Fibroblast of lung (primary cell): Measurements from ENCODE around the gene KIR2DL3. TPM values are rescaled to one million over a fixed set of nuclear protein-coding genes. Genes with fewer than 3 reads are reported as not detected.

ENCODE experiments used
- DNase-seq, 2 donors: peaks; one replicate each; pipeline versions ENCODE4 v3.0.0 to v3.0.0-alpha.2; 2010; ENCODE audit warnings: low read depth in 2 of 2
- H2AFZ ChIP-seq: 2 replicates; pipeline ENCODE4 v1.5.1; 2012; ENCODE audit warnings: low read length, control low read depth, inconsistent platforms
- H3K27ac ChIP-seq: 2 replicates; pipeline ENCODE4 v1.5.1; 2011; ENCODE audit warnings: low read length, control low read depth; ENCODE audit not compliant: insufficient read depth
- H3K27me3 ChIP-seq: 2 replicates; pipeline ENCODE4 v1.5.1; 2011; ENCODE audit warnings: mild to moderate bottlenecking, low read length; ENCODE audit not compliant: control insufficient read depth, insufficient read depth
- H3K36me3 ChIP-seq: 2 replicates; pipeline ENCODE4 v1.5.1; 2011; ENCODE audit warnings: low read length; ENCODE audit not compliant: control insufficient read depth, insufficient read depth
- H3K4me1 ChIP-seq: 2 replicates; pipeline ENCODE4 v1.5.1; 2011; ENCODE audit warnings: low read length; ENCODE audit not compliant: control insufficient read depth, insufficient read depth; ENCODE audit errors: extremely low read depth
- H3K4me2 ChIP-seq: 2 replicates; pipeline ENCODE4 v1.5.1; 2011; ENCODE audit warnings: low read length, control low read depth; ENCODE audit not compliant: insufficient read depth; ENCODE audit errors: extremely low read depth
- H3K4me3 ChIP-seq, 4 experiments: fragments of 200-600 bp in 1 of 4; sonication (generic) in 1 of 4; replicated peaks in 1 of 4; 2 replicates each; pipeline ENCODE4 v1.5.1; 2011 to 2016; ENCODE audit warnings: low read length in 4 of 4, low read depth in 3 of 4, mild to moderate bottlenecking in 3 of 4, control low read depth in 2 of 4, inconsistent platforms in 1 of 4, mixed read lengths in 1 of 4; ENCODE audit not compliant: insufficient read depth in 1 of 4; ENCODE audit errors: control extremely low read depth in 1 of 4
- H3K79me2 ChIP-seq: 2 replicates; pipeline ENCODE4 v1.5.1; 2012; ENCODE audit warnings: mild to moderate bottlenecking, low read length, inconsistent platforms; ENCODE audit not compliant: control insufficient read depth, insufficient read depth
- H3K9ac ChIP-seq: 2 replicates; pipeline ENCODE4 v1.5.1; 2011; ENCODE audit warnings: mild to moderate bottlenecking, low read length, control low read depth; ENCODE audit not compliant: insufficient read depth
- H3K9me3 ChIP-seq: 2 replicates; pipeline ENCODE4 v1.5.1; 2012; ENCODE audit warnings: low read depth, low read length; ENCODE audit not compliant: control insufficient read depth, insufficient read depth
- H4K20me1 ChIP-seq: 2 replicates; pipeline ENCODE4 v1.5.1; 2011; ENCODE audit warnings: low read length; ENCODE audit not compliant: control insufficient read depth, insufficient read depth; ENCODE audit errors: extremely low read depth
- CTCF ChIP-seq, 2 donors: IDR thresholded peaks in 1 of 2; conservative IDR thresholded peaks in 1 of 2; 1 replicate in 1 of 2; 2 replicates in 1 of 2; pipeline ENCODE4 v1.5.1; 2011 to 2012; ENCODE audit warnings: low read length in 2 of 2, control low read depth in 1 of 2, inconsistent platforms in 1 of 2, low read depth in 1 of 2, mild to moderate bottlenecking in 1 of 2
- EZH2 ChIP-seq: IDR thresholded peaks from 2 replicates; pipeline ENCODE4 v1.5.1; 2012; ENCODE audit warnings: low read length, control low read depth, mild to moderate bottlenecking; ENCODE audit errors: missing control alignments
- polyA plus RNA-seq, 2 donors: library from polyadenylated mRNA; depleted of rRNA in 1 of 2; stranded (reverse) in 1 of 2; unstranded in 1 of 2; fragments of >200 nt; gene quantifications; 2 replicates each; pipeline ENCODE4 v1.2.1, GENCODE V29; 2011 to 2012; ENCODE audit warnings: missing spikeins in 1 of 2
- total RNA-seq: library from RNA; depleted of rRNA; stranded (reverse); fragments of >200 nt; gene quantifications from 2 replicates; pipeline ENCODE4 v1.2.1, GENCODE V29; 2014

Gene KIR2DL3
- total and polyA plus RNA-seq, 2 donors (not counting 1 experiment from before 2014, with no cell fraction given): not detected

GRCh38 chr19:54791476-54791875 lies 53.2 kb downstream of the KIR2DL3 start:
- DNase-seq: no peak
- H3K9ac ChIP-seq: no peak overlapping the region
- H3K27ac ChIP-seq: no peak overlapping the region
- H3K27me3 ChIP-seq: no peaks in the 10 kb centered on the region
- H2AFZ ChIP-seq: no peak overlapping the region
- H3K4me1 ChIP-seq: no peaks in the 10 kb centered on the region
- H4K20me1 ChIP-seq: no peaks in the 10 kb centered on the region
- H3K4me3 ChIP-seq: no peak overlapping the region
- no peaks in the 10 kb centered on the region for H3K36me3 ChIP-seq
- no peak for TF ChIP-seq EZH2
- no peak for TF ChIP-seq CTCF (conservative IDR thresholded peaks at IDR 0.05 in 1 of 2, IDR thresholded peaks at IDR 0.05 in 1 of 2; ENCODE audit: low read depth in 1 of 2, low read length in 2 of 2)
- H3K4me2 ChIP-seq: no peak overlapping the region
- H3K79me2 ChIP-seq: no peaks in the 10 kb centered on the region
- no peaks in the 10 kb centered on the region for H3K9me3 ChIP-seq

GRCh38 chr19:54792814-54793213 lies 54.5 kb downstream of the KIR2DL3 start:
- Histone ChIP-seq H3K79me2 (no peaks in the 10 kb centered on the region), H3K27me3 (no peaks in the 10 kb centered on the region), H3K4me3 (no peak overlapping the region), H2AFZ (no peak overlapping the region), H3K9me3 (no peaks in the 10 kb centered on the region), H3K27ac (no peak overlapping the region), H3K4me2 (no peak overlapping the region), H3K36me3 (no peaks in the 10 kb centered on the region), H3K9ac (no peak overlapping the region), H4K20me1 (no peaks in the 10 kb centered on the region), H3K4me1 (no peaks in the 10 kb centered on the region)
- no peak for DNase-seq
- TF ChIP-seq CTCF (conservative IDR thresholded peaks at IDR 0.05 in 1 of 2, IDR thresholded peaks at IDR 0.05 in 1 of 2; ENCODE audit: low read depth in 1 of 2, low read length in 2 of 2): no peak
- TF ChIP-seq EZH2: no peak

- Histone ChIP-seq H4K20me1 (no peaks in the 10 kb centered on the region), H3K27ac (no peak overlapping the region), H2AFZ (no peak overlapping the region), H3K4me1 (no peaks in the 10 kb centered on the region), H3K4me2 (no peak overlapping the region), H3K9ac (no peak overlapping the region), H3K9me3 (no peaks in the 10 kb centered on the region), H3K79me2 (no peaks in the 10 kb centered on the region), H3K27me3 (no peaks in the 10 kb centered on the region), H3K36me3 (no peaks in the 10 kb centered on the region), H3K4me3 (no peak overlapping the region)
- TF ChIP-seq CTCF (conservative IDR thresholded peaks at IDR 0.05 in 1 of 2, IDR thresholded peaks at IDR 0.05 in 1 of 2; ENCODE audit: low read depth in 1 of 2, low read length in 2 of 2): no peak
- TF ChIP-seq EZH2: no peak
- DNase-seq: no peak
Observed at GRCh38 chr19:54795758-54796157, 57.4 kb downstream of the KIR2DL3 start.

Other genes with a start within 250 kb of the KIR2DL3 start
- gene LAIR2, start 235.7 kb upstream of the KIR2DL3 start, total RNA-seq: not detected in 2 replicates
- gene LAIR2, start 235.7 kb upstream of the KIR2DL3 start, polyA plus RNA-seq: not detected in 2 replicates
- not detected in 2 replicates for gene LILRA2, start 164.7 kb upstream of the KIR2DL3 start, total RNA-seq
- not detected in 2 replicates for gene LILRA2, start 164.7 kb upstream of the KIR2DL3 start, polyA plus RNA-seq
- not detected in 2 replicates for gene LILRA1, start 144.9 kb upstream of the KIR2DL3 start, total RNA-seq
- gene LILRA1, start 144.9 kb upstream of the KIR2DL3 start, polyA plus RNA-seq: not detected in 2 replicates
- not detected in 2 replicates for gene LILRB1, start 108.0 kb upstream of the KIR2DL3 start, total RNA-seq
- not detected in 2 replicates for gene LILRB1, start 108.0 kb upstream of the KIR2DL3 start, polyA plus RNA-seq
- not detected in 2 replicates for gene LILRB4, start 75.5 kb upstream of the KIR2DL3 start, total RNA-seq
- gene LILRB4, start 75.5 kb upstream of the KIR2DL3 start, polyA plus RNA-seq: not detected in 2 replicates
- gene KIR3DL3, start 14.1 kb upstream of the KIR2DL3 start, total RNA-seq: not detected in 2 replicates
- gene KIR3DL3, start 14.1 kb upstream of the KIR2DL3 start, polyA plus RNA-seq: not detected in 2 replicates
- not detected in 2 replicates for gene KIR2DL1, start 31.3 kb downstream of the KIR2DL3 start, total RNA-seq
- gene KIR2DL1, start 31.3 kb downstream of the KIR2DL3 start, polyA plus RNA-seq: not detected in 2 replicates
- not detected in 2 replicates for gene KIR2DL4, start 65.1 kb downstream of the KIR2DL3 start, total RNA-seq
- gene KIR2DL4, start 65.1 kb downstream of the KIR2DL3 start, polyA plus RNA-seq: not detected in 2 replicates
- not detected in 2 replicates for gene KIR3DL1, start 78.0 kb downstream of the KIR2DL3 start, total RNA-seq
- not detected in 2 replicates for gene KIR3DL1, start 78.0 kb downstream of the KIR2DL3 start, polyA plus RNA-seq
- gene KIR2DS4, start 94.2 kb downstream of the KIR2DL3 start, total RNA-seq: not detected in 2 replicates
- gene KIR2DS4, start 94.2 kb downstream of the KIR2DL3 start, polyA plus RNA-seq: not detected in 2 replicates
- not detected in 2 replicates for gene KIR3DL2, start 111.9 kb downstream of the KIR2DL3 start, total RNA-seq
- gene KIR3DL2, start 111.9 kb downstream of the KIR2DL3 start, polyA plus RNA-seq: not detected in 2 replicates
- not detected in 2 replicates for gene FCAR, start 135.7 kb downstream of the KIR2DL3 start, total RNA-seq
- gene FCAR, start 135.7 kb downstream of the KIR2DL3 start, polyA plus RNA-seq: not detected in 2 replicates
- not detected in 2 replicates for gene NCR1, start 167.6 kb downstream of the KIR2DL3 start, total RNA-seq
- gene NCR1, start 167.6 kb downstream of the KIR2DL3 start, polyA plus RNA-seq: not detected in 2 replicates
- gene NLRP7, start 209.0 kb downstream of the KIR2DL3 start, total RNA-seq: not detected in 2 replicates
- gene NLRP7, start 209.0 kb downstream of the KIR2DL3 start, polyA plus RNA-seq: not detected in 2 replicates
- under 0.01 and 0.17 TPM in 2 replicates for gene NLRP2, start 227.9 kb downstream of the KIR2DL3 start, total RNA-seq
- 0.05 and 0.37 TPM in 2 replicates for gene NLRP2, start 227.9 kb downstream of the KIR2DL3 start, polyA plus RNA-seq